Cardiac fibroblast (primary cell): ENCODE results near the gene WDR38.

Source experiments
- DNase-seq, 2 donors: peaks; one replicate each; pipeline versions ENCODE4 v3.0.0 to v3.0.0-alpha.2; 2010; ENCODE audit warnings: low read depth in 2 of 2
- H3K4me3 ChIP-seq, 2 donors: replicated peaks in 1 of 2; 1 replicate in 1 of 2; 2 replicates in 1 of 2; pipeline ENCODE4 v1.5.1; 2011; ENCODE audit warnings: low read depth in 2 of 2, low read length in 2 of 2, mild to moderate bottlenecking in 2 of 2, moderate library complexity in 1 of 2
- CTCF ChIP-seq: IDR thresholded peaks from one replicate; pipeline ENCODE4 v1.5.1; 2011; ENCODE audit warnings: low read depth, mild to moderate bottlenecking, low read length, inconsistent platforms

Gene WDR38

GRCh38 chr9:124869466-124869985 lies 16.3 kb downstream of the WDR38 start:
- no peak for DNase-seq

GRCh38 chr9:124869986-124870560 lies 16.8 kb downstream of the WDR38 start:
- no peak for TF ChIP-seq CTCF
- H3K4me3 ChIP-seq: peak overlapping the region; percentile 75 to 99
- peak; percentile 52 to 60 for DNase-seq

More at GRCh38 chr9:124869466-124869985, 16.3 kb downstream of the WDR38 start:
- H3K4me3 ChIP-seq: peak overlapping the region; percentile 75 to 99
- TF ChIP-seq CTCF: no peak

GRCh38 chr9:124870723-124871122 lies 17.5 kb downstream of the WDR38 start:
- H3K4me3 ChIP-seq: peak overlapping the region; percentile 75 to 99
- TF ChIP-seq CTCF: no peak
- no peak for DNase-seq

- DNase-seq: no peak
- H3K4me3 ChIP-seq: peak overlapping the region in 1 of 2 donors; percentile 75
- TF ChIP-seq CTCF: no peak
Observed at GRCh38 chr9:124871156-124871561, 17.9 kb downstream of the WDR38 start.

- no peak for DNase-seq
- TF ChIP-seq CTCF: no peak
- H3K4me3 ChIP-seq: no peak overlapping the region
Observed at GRCh38 chr9:124873664-124874063, 20.4 kb downstream of the WDR38 start.

- no peak for TF ChIP-seq CTCF
- DNase-seq: no peak
- H3K4me3 ChIP-seq: no peak overlapping the region
Observed at GRCh38 chr9:124875501-124875900, 22.2 kb downstream of the WDR38 start.
